Heart right ventricle (tissue), 16 donors: ENCODE measurements around the gene ZMYND19. TPM values are rescaled to one million over a fixed set of nuclear protein-coding genes. Genes with fewer than 3 reads are reported as not detected.
"Not testable (repeated sequence)": the region's sequence is repeated elsewhere in the genome, so short reads cannot be mapped to it uniquely, and the experiment has no call there.

Experiments
- ATAC-seq, 8 donors: fragments of 200-7000 bp; cut with Tn5 transposase; one replicate each; pipeline ENCODE4 v1.9.1; 2020; ENCODE audit warnings: mild to moderate bottlenecking in 8 of 8, moderate library complexity in 8 of 8, moderate number of reproducible peaks in 1 of 8
- DNase-seq, 2 donors: peaks; one replicate each; pipeline ENCODE4 v3.0.0-alpha.2; 2020
- H3K27ac ChIP-seq, 10 donors: fragments of 200-600 bp; sonication (generic) in 2 of 10; one replicate each; pipeline versions ENCODE4 v1.5.0 to v1.8.0; 2020 to 2022; ENCODE audit warnings: mild to moderate bottlenecking in 3 of 10
- H3K27me3 ChIP-seq, 7 donors: fragments of 200-600 bp; one replicate each; pipeline ENCODE4 v1.8.0; 2021 to 2022; ENCODE audit warnings: mild to moderate bottlenecking in 2 of 7
- H3K36me3 ChIP-seq, 9 donors: fragments of 200-600 bp; sonication (generic) in 1 of 9; one replicate each; pipeline versions ENCODE4 v1.5.0 to v1.8.0; 2020 to 2022; ENCODE audit warnings: mild to moderate bottlenecking in 2 of 9
- H3K4me1 ChIP-seq, 9 donors: fragments of 200-600 bp; sonication (generic) in 1 of 9; one replicate each; pipeline versions ENCODE4 v1.5.0 to v1.8.0; 2020 to 2022; ENCODE audit warnings: mild to moderate bottlenecking in 4 of 9
- H3K4me3 ChIP-seq, 10 donors: fragments of 200-600 bp; sonication (generic) in 2 of 10; one replicate each; pipeline versions ENCODE4 v1.5.0 to v1.8.0; 2020 to 2022; ENCODE audit warnings: mild to moderate bottlenecking in 7 of 10, moderate library complexity in 2 of 10
- H3K9me3 ChIP-seq, 11 donors: fragments of 200-600 bp in 10 of 11; sonication (generic) in 2 of 11; one replicate each; pipeline versions ENCODE4 v1.5.0 to v1.8.0; 2013 to 2022; ENCODE audit warnings: mild to moderate bottlenecking in 2 of 11, control low read depth in 1 of 11, moderate library complexity in 1 of 11
- CTCF ChIP-seq, 9 donors: fragments of 200-600 bp; sonication (generic) in 2 of 9; IDR thresholded peaks; one replicate each; pipeline versions ENCODE4 v1.5.0 to v1.8.0; 2021 to 2022; ENCODE audit warnings: antibody characterized with exemption in 9 of 9, mild to moderate bottlenecking in 5 of 9, moderate library complexity in 1 of 9
- WGBS, 2 donors: extraction: QIAGEN DNeasy Blood & Tissue Kit; methylation state at CpG; one replicate each; pipeline ENCODE4 v1.1.7; 2013; ENCODE audit warnings: inconsistent platforms in 1 of 2; 5-methylcytosine and 5-hydroxymethylcytosine counted together
- intact Hi-C, 10 donors: fragments of 100-400 bp; cut with DNase I; formaldehyde crosslinking; loops; one replicate each; pipeline versions ENCODE4 v1.11.1 to v1.14.2; 2022
- polyA plus RNA-seq, 2 donors: library from polyadenylated mRNA; stranded (reverse); fragments of 200-250 nt; gene quantifications; one replicate each; pipeline ENCODE4 v1.2.3, GENCODE V29; 2013
- total RNA-seq, 10 donors: library from RNA; stranded (reverse); fragmentation: NEBNext Ultra II Directional in 3 of 10; extraction: Animal tissue kit (Norgen Biotek cat#: 25700) in 3 of 10; gene quantifications; one replicate each; pipeline versions ENCODE4 v1.2.1 to v1.2.4, GENCODE V29; 2021 to 2023
- donor health status: Arrhythmogenic right ventricular cardiomyopathy.
- donor health status: ischemic (EF 13 %, LVEDD 7.1; RV severe dilation, severe dysfunction).
- donor health status: healthy with polysubstance abuse.
- donor health status: DM: no; HTN: yes; CAD: no.
- donor health status: DM: no; HTN: no; CAD: no.
- donor health status: ischemic (EF 25% LVEDD 6.9; RV normal size, moderate dysfunction).
- donor health status: ischemic (EF 25% LVEDD 5.7; RV mildly dilated, moderate dysfunction).
- donor health status: healthy.
- donor health status: DM: yes; HTN: yes; CAD: no.
- donor health status: Ischemic cardiomyopathy.
- donor health status: ischemic (EF 35%, LVEDD 5.7; RV mildly dilated, moderate dysfunction).
- donor health status: nonischemic (EF 11% LVEDD 7.7; RV severe dilation, severe dysfunction).
- donor health status: DM: yes; HTN: yes; CAD: no.
- donor health status: PGD.
- donor health status: ischemic (EF 29% LVEDD 5.4; RV normal size, mild dysfunction).
- donor health status: nonischemic (EF 23%, LVEDD 6.1; RV moderate dilation, normal function).

Gene ZMYND19
- total and polyA plus RNA-seq, 12 donors = 8.0 to 22.3 (median 9.2) TPM

- intact Hi-C loops = no loop called here
- H3K4me1 ChIP-seq = peaks cover 0 to 10% (median 7%) of the 10 kb centered on the region in 9 donors
- no peak overlapping the region for H3K4me3 ChIP-seq
- peaks cover 0 to 4% (median 0%) of the 10 kb centered on the region in 11 donors for H3K9me3 ChIP-seq
- ATAC-seq (peak; percentile 42 to 74 (median 62)), DNase-seq (no peak)
- WGBS, 2 donors = 56 to 59% methylated on average over 19 of the region's 19 CpGs
- peaks cover 0 to 19% (median 0%) of the 10 kb centered on the region in 9 donors for H3K36me3 ChIP-seq
- no peak overlapping the region for H3K27ac ChIP-seq
- H3K27me3 ChIP-seq = no peaks in the 10 kb centered on the region
- TF ChIP-seq CTCF (IDR thresholded peaks at IDR 0.05) = peak; percentile 16 to 73 (median 60)
Measured at GRCh38 chr9:137534256-137535119, 55.8 kb downstream of the ZMYND19 start.

- DNase-seq, H3K4me3 ChIP-seq, H3K27me3 ChIP-seq, H3K9me3 ChIP-seq, H3K4me1 ChIP-seq, intact Hi-C loops, H3K27ac ChIP-seq, H3K36me3 ChIP-seq, ATAC-seq: not testable (repeated sequence)
- 90 to 91% methylated on average over 10 of the region's 10 CpGs for WGBS, 2 donors
Measured at GRCh38 chr9:137532891-137533468, 57.3 kb downstream of the ZMYND19 start.

Other genes starting within 250 kb of the ZMYND19 start
- 10 to 100 TPM in 3 of 10 donors, 1 to 10 TPM in 7; 7.8 to 14.0 (median 9.2) TPM for gene EXD3, start 167.3 kb downstream of the ZMYND19 start, total RNA-seq
- 10 to 100 TPM in 1 of 2 donors, 1 to 10 TPM in 1; 5.8 to 33.0 TPM for gene EXD3, start 167.3 kb downstream of the ZMYND19 start, polyA plus RNA-seq
- gene NOXA1, start 167.1 kb downstream of the ZMYND19 start, total RNA-seq = 1 to 10 TPM; 2.5 to 5.3 (median 3.0) TPM
- 10 to 100 TPM in 1 of 2 donors, under 1 TPM in 1; 0.62 to 10.6 TPM for gene NOXA1, start 167.1 kb downstream of the ZMYND19 start, polyA plus RNA-seq
- gene ENTPD8, start 149.2 kb downstream of the ZMYND19 start, total RNA-seq = not detected
- gene ENTPD8, start 149.2 kb downstream of the ZMYND19 start, polyA plus RNA-seq = under 1 TPM; 0.03 to 0.15 TPM
- gene NSMF, start 131.2 kb downstream of the ZMYND19 start, total RNA-seq = 10 to 100 TPM in 4 of 10 donors, 1 to 10 TPM in 6; 5.3 to 17.0 (median 9.0) TPM
- gene NSMF, start 131.2 kb downstream of the ZMYND19 start, polyA plus RNA-seq = 10 to 100 TPM; 18.3 to 29.3 TPM
- gene PNPLA7, start 40.1 kb downstream of the ZMYND19 start, total RNA-seq = 10 to 100 TPM in 5 of 10 donors, 1 to 10 TPM in 5; 6.6 to 13.0 (median 9.4) TPM
- gene PNPLA7, start 40.1 kb downstream of the ZMYND19 start, polyA plus RNA-seq = 10 to 100 TPM in 1 of 2 donors, under 1 TPM in 1; 0.83 to 22.6 TPM
- gene MRPL41, start 38.6 kb downstream of the ZMYND19 start, total RNA-seq = 100 to 1,000 TPM; 133 to 348 (median 203) TPM
- 1,000 to 10,000 TPM in 1 of 2 donors, 100 to 1,000 TPM in 1; 317 to 1,052 TPM for gene MRPL41, start 38.6 kb downstream of the ZMYND19 start, polyA plus RNA-seq
- 10 to 100 TPM; 11.7 to 20.3 (median 17.8) TPM for gene DPH7, start 11.6 kb downstream of the ZMYND19 start, total RNA-seq
- 10 to 100 TPM; 16.8 to 51.4 TPM for gene DPH7, start 11.6 kb downstream of the ZMYND19 start, polyA plus RNA-seq
- gene ARRDC1, start 15.2 kb upstream of the ZMYND19 start, total RNA-seq = 10 to 100 TPM; 10.3 to 20.3 (median 14.1) TPM
- 10 to 100 TPM; 28.3 to 93.1 TPM for gene ARRDC1, start 15.2 kb upstream of the ZMYND19 start, polyA plus RNA-seq
- gene EHMT1, start 28.5 kb upstream of the ZMYND19 start, total RNA-seq = 10 to 100 TPM; 26.4 to 39.7 (median 31.1) TPM
- 10 to 100 TPM; 19.6 to 45.1 TPM for gene EHMT1, start 28.5 kb upstream of the ZMYND19 start, polyA plus RNA-seq